HepG2 (cell line): ENCODE data around the gene SCFD2. TPM values are rescaled to one million over a fixed set of nuclear protein-coding genes. Genes with fewer than 3 reads are reported as not detected.

Experiments used
- DNMT3B ChIP-seq: conservative IDR thresholded peaks from 2 replicates; pipeline ENCODE4 v1.6.1; 2016; ENCODE audit warnings: missing biosample characterization, control low read depth
- EP300 ChIP-seq, 3 experiments: sonication (generic) in 1 of 3; formaldehyde crosslinking in 1 of 3; IDR thresholded peaks; 2 replicates each; pipeline versions ENCODE4 v1.5.1 to v1.6.1; 2011 to 2020; ENCODE audit warnings: low read depth in 2 of 3, low read length in 2 of 3, borderline replicate concordance in 1 of 3, improper control_type of control experiment in 1 of 3, mild to moderate bottlenecking in 1 of 3, missing genetic modification reagents in 1 of 3, moderate library complexity in 1 of 3
- FOXA1 ChIP-seq, 2 experiments: fragments of 450-650 bp in 1 of 2; sonication (generic) in 1 of 2; formaldehyde crosslinking in 1 of 2; IDR thresholded peaks; 2 replicates each; pipeline versions ENCODE4 v1.4.0 to v1.6.1; 2016 to 2020; ENCODE audit warnings: missing genetic modification reagents in 1 of 2
- FOXA3 ChIP-seq: IDR thresholded peaks from 2 replicates; pipeline ENCODE4 v1.6.1; 2016; ENCODE audit warnings: missing genetic modification reagents, missing compliant biosample characterization
- MED1 ChIP-seq: sonication (generic); formaldehyde crosslinking; IDR thresholded peaks from 2 replicates; pipeline ENCODE4 v1.4.0; 2020; ENCODE audit warnings: missing genetic modification reagents
- PHF21A ChIP-seq: sonication (generic); formaldehyde crosslinking; IDR thresholded peaks from 2 replicates; pipeline ENCODE4 v1.5.0; 2020; ENCODE audit warnings: mild to moderate bottlenecking, missing genetic modification reagents
- ZBTB7B ChIP-seq: sonication (generic); formaldehyde crosslinking; IDR thresholded peaks from 2 replicates; pipeline ENCODE4 v1.4.0; 2020; ENCODE audit warnings: missing genetic modification reagents
- ZFP90 ChIP-seq: sonication (generic); formaldehyde crosslinking; IDR thresholded peaks from 2 replicates; pipeline ENCODE4 v1.8.0; 2022; ENCODE audit warnings: missing genetic modification reagents, mild to moderate bottlenecking, inconsistent platforms, borderline replicate concordance
- ZKSCAN5 ChIP-seq: sonication (generic); formaldehyde crosslinking; IDR thresholded peaks from 2 replicates; pipeline ENCODE4 v1.5.1; 2020; ENCODE audit warnings: mild to moderate bottlenecking, missing genetic modification reagents
- ZMYM4 ChIP-seq: sonication (generic); formaldehyde crosslinking; IDR thresholded peaks from 2 replicates; pipeline ENCODE4 v1.8.1; 2023; ENCODE audit warnings: mild to moderate bottlenecking, missing genetic modification reagents
- ZNF614 ChIP-seq: IDR thresholded peaks from 2 replicates; pipeline ENCODE4 v1.6.1; 2018; ENCODE audit warnings: missing biosample characterization, missing genetic modification reagents, inconsistent platforms, borderline replicate concordance
- ZNF644 ChIP-seq: IDR thresholded peaks from 2 replicates; pipeline ENCODE4 v1.6.1; 2016; ENCODE audit warnings: low read depth
- ZNF883 ChIP-seq: sonication (generic); formaldehyde crosslinking; IDR thresholded peaks from 2 replicates; pipeline ENCODE4 v1.5.1; 2020; ENCODE audit warnings: mild to moderate bottlenecking, missing genetic modification reagents; ENCODE audit errors: not compliant biosample characterization
- polyA plus RNA-seq, 8 experiments: library from polyadenylated mRNA; depleted of rRNA in 3 of 8; stranded (reverse) in 7 of 8; unstranded in 1 of 8; fragments of >200 nt; fragmentation: Illumina TruSeq in 4 of 8; extraction: Trizol in 4 of 8; gene quantifications; 2 replicates each; pipeline versions ENCODE4 v1.2.1 to v1.2.3, GENCODE V29; 2011 to 2016; ENCODE audit warnings: low read depth in 4 of 8, missing spikeins in 1 of 8, mixed read lengths in 1 of 8; ENCODE audit not compliant: insufficient read depth in 1 of 8
- total RNA-seq, 5 experiments: library from RNA; depleted of rRNA; stranded (reverse); fragments of >200 nt; fragmentation: Illumina TruSeq; extraction: Trizol; gene quantifications; 2 replicates each; pipeline ENCODE4 v1.2.3, GENCODE V29; 2016; ENCODE audit warnings: low read depth in 1 of 5
- TF ChIP-seq, protein P1 (sequence below): sonication (generic); formaldehyde crosslinking; conservative IDR thresholded peaks from 2 replicates; pipeline ENCODE4 v1.4.0; 2020; ENCODE audit warnings: mild to moderate bottlenecking, missing genetic modification reagents, moderate library complexity
- TF ChIP-seq, protein P2 (sequence below): sonication (generic); formaldehyde crosslinking; conservative IDR thresholded peaks from 2 replicates; pipeline ENCODE4 v1.8.0; 2022; ENCODE audit warnings: mild to moderate bottlenecking, moderate library complexity, missing genetic modification reagents

Gene SCFD2
- total and polyA plus RNA-seq, 2 of the 13 experiments (the other 11 are each of a cell fraction or from before 2014, with no cell fraction given) = 4.6 to 15.6 TPM

DNA sequence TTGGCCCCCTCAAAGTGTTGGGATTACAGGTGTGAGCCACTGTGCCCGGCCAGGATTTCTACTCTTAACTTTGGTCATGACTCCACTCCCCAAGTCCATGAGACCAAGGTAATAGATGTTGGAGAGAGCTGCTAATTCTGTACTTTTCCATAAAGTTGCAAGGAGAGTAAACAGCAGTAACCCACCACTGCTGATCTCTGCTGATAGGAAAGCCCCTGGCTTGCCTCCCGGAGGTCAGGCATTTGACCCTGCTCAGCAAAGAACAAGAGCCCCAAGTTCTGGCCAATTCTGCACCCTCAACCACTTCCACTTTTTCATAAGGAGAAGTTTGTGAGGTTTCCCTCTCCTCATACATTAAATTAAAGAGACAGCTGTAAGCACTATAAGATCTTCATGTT lies 360.7 kb downstream of the SCFD2 start (continued):
- peak; percentile 59; the same call in 1 of the 2 replicates for TF ChIP-seq ZNF614 (CRISPR knock-in tag)
- TF ChIP-seq ZMYM4 (CRISPR knock-in tag) = peak; percentile 81
- TF ChIP-seq EP300 (IDR thresholded peaks at IDR 0.05; ENCODE audit: low read depth in 2 of 2, low read length in 2 of 2) = peak in 1 of 2 experiments; percentile 60; a peak in 1 of 4 replicates
- no peak for TF ChIP-seq EP300 (CRISPR knock-in tag; IDR thresholded peaks at IDR 0.05; ENCODE audit: borderline replicate concordance)
- no peak for TF ChIP-seq DNMT3B (CRISPR knock-in tag)
- TF ChIP-seq PHF21A (CRISPR knock-in tag) = peak; percentile 38; the same call in 1 of the 2 replicates
- TF ChIP-seq ZFP90 (CRISPR knock-in tag) = no peak
- TF ChIP-seq ZKSCAN5 (CRISPR knock-in tag) = peak; percentile 83
- TF ChIP-seq, protein P1, sequence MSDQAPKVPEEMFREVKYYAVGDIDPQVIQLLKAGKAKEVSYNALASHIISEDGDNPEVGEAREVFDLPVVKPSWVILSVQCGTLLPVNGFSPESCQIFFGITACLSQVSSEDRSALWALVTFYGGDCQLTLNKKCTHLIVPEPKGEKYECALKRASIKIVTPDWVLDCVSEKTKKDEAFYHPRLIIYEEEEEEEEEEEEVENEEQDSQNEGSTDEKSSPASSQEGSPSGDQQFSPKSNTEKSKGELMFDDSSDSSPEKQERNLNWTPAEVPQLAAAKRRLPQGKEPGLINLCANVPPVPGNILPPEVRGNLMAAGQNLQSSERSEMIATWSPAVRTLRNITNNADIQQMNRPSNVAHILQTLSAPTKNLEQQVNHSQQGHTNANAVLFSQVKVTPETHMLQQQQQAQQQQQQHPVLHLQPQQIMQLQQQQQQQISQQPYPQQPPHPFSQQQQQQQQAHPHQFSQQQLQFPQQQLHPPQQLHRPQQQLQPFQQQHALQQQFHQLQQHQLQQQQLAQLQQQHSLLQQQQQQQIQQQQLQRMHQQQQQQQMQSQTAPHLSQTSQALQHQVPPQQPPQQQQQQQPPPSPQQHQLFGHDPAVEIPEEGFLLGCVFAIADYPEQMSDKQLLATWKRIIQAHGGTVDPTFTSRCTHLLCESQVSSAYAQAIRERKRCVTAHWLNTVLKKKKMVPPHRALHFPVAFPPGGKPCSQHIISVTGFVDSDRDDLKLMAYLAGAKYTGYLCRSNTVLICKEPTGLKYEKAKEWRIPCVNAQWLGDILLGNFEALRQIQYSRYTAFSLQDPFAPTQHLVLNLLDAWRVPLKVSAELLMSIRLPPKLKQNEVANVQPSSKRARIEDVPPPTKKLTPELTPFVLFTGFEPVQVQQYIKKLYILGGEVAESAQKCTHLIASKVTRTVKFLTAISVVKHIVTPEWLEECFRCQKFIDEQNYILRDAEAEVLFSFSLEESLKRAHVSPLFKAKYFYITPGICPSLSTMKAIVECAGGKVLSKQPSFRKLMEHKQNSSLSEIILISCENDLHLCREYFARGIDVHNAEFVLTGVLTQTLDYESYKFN (CRISPR knock-in tag) = peak; percentile 53; the same call in 1 of the 2 replicates
- TF ChIP-seq ZBTB7B (CRISPR knock-in tag) = peak; percentile 80
- TF ChIP-seq, protein P2, sequence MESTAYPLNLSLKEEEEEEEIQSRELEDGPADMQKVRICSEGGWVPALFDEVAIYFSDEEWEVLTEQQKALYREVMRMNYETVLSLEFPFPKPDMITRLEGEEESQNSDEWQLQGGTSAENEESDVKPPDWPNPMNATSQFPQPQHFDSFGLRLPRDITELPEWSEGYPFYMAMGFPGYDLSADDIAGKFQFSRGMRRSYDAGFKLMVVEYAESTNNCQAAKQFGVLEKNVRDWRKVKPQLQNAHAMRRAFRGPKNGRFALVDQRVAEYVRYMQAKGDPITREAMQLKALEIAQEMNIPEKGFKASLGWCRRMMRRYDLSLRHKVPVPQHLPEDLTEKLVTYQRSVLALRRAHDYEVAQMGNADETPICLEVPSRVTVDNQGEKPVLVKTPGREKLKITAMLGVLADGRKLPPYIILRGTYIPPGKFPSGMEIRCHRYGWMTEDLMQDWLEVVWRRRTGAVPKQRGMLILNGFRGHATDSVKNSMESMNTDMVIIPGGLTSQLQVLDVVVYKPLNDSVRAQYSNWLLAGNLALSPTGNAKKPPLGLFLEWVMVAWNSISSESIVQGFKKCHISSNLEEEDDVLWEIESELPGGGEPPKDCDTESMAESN (CRISPR knock-in tag) = no peak
- TF ChIP-seq FOXA1 (IDR thresholded peaks at IDR 0.05) = no peak
- TF ChIP-seq FOXA1 (CRISPR knock-in tag; IDR thresholded peaks at IDR 0.05) = peak; percentile 24; the same call in 1 of the 2 replicates
- peak; percentile 49; the same call in 1 of the 2 replicates for TF ChIP-seq FOXA3 (CRISPR knock-in tag)
- peak; percentile 56; the same call in 1 of the 2 replicates for TF ChIP-seq ZNF644
- TF ChIP-seq MED1 (CRISPR knock-in tag) = 0 out of 2 replicates have a peak, but pooled peaks have one; percentile 15
- TF ChIP-seq ZNF883 = no peak
